Esophagus muscularis mucosa (tissue), 3 donors: Measurements from ENCODE around the gene ETV2.

Source experiments
- CTCF ChIP-seq, 3 experiments: fragments of 200-600 bp in 2 of 3; fragments of 450-650 bp in 1 of 3; sonication (generic) in 2 of 3; IDR thresholded peaks; one replicate each; pipeline ENCODE4 v1.5.1; 2017 to 2019; ENCODE audit warnings: antibody characterized with exemption in 3 of 3, mild to moderate bottlenecking in 2 of 3, moderate library complexity in 1 of 3
- POLR2A ChIP-seq: fragments of 450-650 bp; IDR thresholded peaks from one replicate; pipeline ENCODE4 v1.6.1; 2017; ENCODE audit warnings: antibody characterized with exemption, moderate library complexity, mild to moderate bottlenecking, low read depth

- TF ChIP-seq CTCF (IDR thresholded peaks at IDR 0.05) (no peak), POLR2A (no peak)
Observed at GRCh38 chr19:35613574-35613973, 28.0 kb upstream of the ETV2 start.
